A549 (cell line): Measurements from ENCODE around the gene TEX51. TPM values are rescaled to one million over a fixed set of nuclear protein-coding genes. Genes with fewer than 3 reads are reported as not detected.

ENCODE experiments used
- ATAC-seq, 2 experiments: fragments of 200-7000 bp in 1 of 2; fragments of >200 bp in 1 of 2; cut with Nextera tagmentation in 1 of 2; cut with Tn5 transposase in 1 of 2; 3 replicates each; pipeline versions ENCODE4 v1.8.0 to v1.9.1; 2018 to 2020; ENCODE audit warnings: mild to moderate bottlenecking in 1 of 2, moderate library complexity in 1 of 2
- CTCF ChIA-PET: fragments of 300-600 bp; sonication (Branson Sonifier 250); formaldehyde crosslinking; extraction: SDS; loops from one replicate; lab custom pipeline; 2021; ENCODE audit warnings: antibody characterized with exemption, inconsistent platforms; lab: Yijun Ruan, JAX
- POLR2A ChIA-PET: fragments of 350-600 bp; formaldehyde crosslinking; extraction: SDS; loops from one replicate; lab custom pipeline; 2021; ENCODE audit warnings: antibody characterized with exemption, inconsistent platforms; lab: Yijun Ruan, JAX
- DNase-seq, 2 experiments: peaks; one replicate each; pipeline versions ENCODE4 v3.0.0 to v3.0.0-alpha.2; 2011 to 2016; ENCODE audit warnings: low read depth in 1 of 2, low spot score in 1 of 2
- FAIRE-seq: peaks from 2 replicates; lab custom pipeline; 2011; peaks lifted over from hg19 to GRCh38; lab: Jason Lieb, UNC
- H3K27ac ChIP-seq, 2 experiments: fragments of >200 bp; sonication (Bioruptor Twin); formaldehyde crosslinking; 3 replicates each; pipeline ENCODE4 v1.5.1; 2016 to 2017
- H3K4me1 ChIP-seq: fragments of >200 bp; sonication (Bioruptor Twin); formaldehyde crosslinking; 3 replicates; pipeline ENCODE4 v1.6.1; 2016
- H3K4me2 ChIP-seq: fragments of >200 bp; sonication (Bioruptor Twin); formaldehyde crosslinking; 3 replicates; pipeline ENCODE4 v1.6.1; 2016
- H3K4me3 ChIP-seq: fragments of >200 bp; sonication (Bioruptor Twin); formaldehyde crosslinking; 3 replicates; pipeline ENCODE4 v1.5.1; 2016
- H3K9me3 ChIP-seq: fragments of >200 bp; sonication (Bioruptor Twin); formaldehyde crosslinking; 3 replicates; pipeline ENCODE4 v1.6.1; 2016
- E2F6 ChIP-seq: IDR thresholded peaks from 2 replicates; pipeline ENCODE4 v1.6.1; 2012; ENCODE audit warnings: low read depth, borderline replicate concordance
- EHF ChIP-seq: fragments of 250-450 bp; sonication (Bioruptor Pico); IDR thresholded peaks from 2 replicates; pipeline ENCODE4 v1.5.0; 2020; ENCODE audit warnings: mild to moderate bottlenecking
- ESRRA ChIP-seq: fragments of 150-350 bp; IDR thresholded peaks from 2 replicates; pipeline ENCODE4 v1.6.1; 2014; ENCODE audit warnings: mild to moderate bottlenecking, low read length, borderline replicate concordance
- HOXA7 ChIP-seq: fragments of 250-450 bp; sonication (Bioruptor Pico); IDR thresholded peaks from 2 replicates; pipeline ENCODE4 v1.5.0; 2020; ENCODE audit warnings: mild to moderate bottlenecking, moderate library complexity
- KDM1A ChIP-seq: fragments of 200-600 bp; sonication (generic); IDR thresholded peaks from 2 replicates; pipeline ENCODE4 v1.6.1; 2016; ENCODE audit warnings: low read depth, mild to moderate bottlenecking
- KDM5A ChIP-seq: fragments of 200-600 bp; sonication (generic); IDR thresholded peaks from 2 replicates; pipeline ENCODE4 v1.6.1; 2016; ENCODE audit warnings: antibody characterized with exemption, mild to moderate bottlenecking
- MAZ ChIP-seq: fragments of 150-350 bp; IDR thresholded peaks from 2 replicates; pipeline ENCODE4 v1.6.1; 2014; ENCODE audit warnings: antibody characterized with exemption, low read depth, low read length, borderline replicate concordance
- MYC ChIP-seq: IDR thresholded peaks from 2 replicates; pipeline ENCODE4 v1.6.1; 2012; ENCODE audit warnings: mild to moderate bottlenecking, inconsistent platforms, low read length, improper control_type of control experiment, borderline replicate concordance
- NFE2L2 ChIP-seq: fragments of 150-350 bp; conservative IDR thresholded peaks from 2 replicates; pipeline ENCODE4 v1.6.1; 2014; ENCODE audit warnings: low read length
- PHF8 ChIP-seq: fragments of 200-600 bp; sonication (generic); IDR thresholded peaks from 2 replicates; pipeline ENCODE4 v1.6.1; 2016; ENCODE audit warnings: low read depth, mild to moderate bottlenecking, antibody characterized with exemption, moderate library complexity, borderline replicate concordance
- POLR2AphosphoS2 ChIP-seq: conservative IDR thresholded peaks from 2 replicates; pipeline ENCODE4 v1.6.1; 2012; ENCODE audit warnings: low read length, improper control_type of control experiment, inconsistent platforms
- RCOR1 ChIP-seq: fragments of 150-350 bp; IDR thresholded peaks from 2 replicates; pipeline ENCODE4 v1.6.1; 2014; ENCODE audit warnings: antibody characterized with exemption, low read length, low read depth
- REST ChIP-seq: fragments of 200-600 bp; sonication (generic); IDR thresholded peaks from 2 replicates; pipeline ENCODE4 v1.6.1; 2016; ENCODE audit warnings: antibody characterized with exemption, mild to moderate bottlenecking, moderate library complexity
- RFX5 ChIP-seq: fragments of 450-650 bp; IDR thresholded peaks from 2 replicates; pipeline ENCODE4 v1.7.1; 2014; ENCODE audit warnings: antibody characterized with exemption, mild to moderate bottlenecking, moderate library complexity
- RNF2 ChIP-seq: fragments of 200-600 bp; sonication (generic); IDR thresholded peaks from 2 replicates; pipeline ENCODE4 v1.6.1; 2016; ENCODE audit warnings: low read depth, mild to moderate bottlenecking, antibody characterized with exemption, moderate library complexity, borderline replicate concordance
- SREBF2 ChIP-seq: fragments of 450-650 bp; IDR thresholded peaks from 2 replicates; pipeline ENCODE4 v1.6.1; 2014; ENCODE audit warnings: mild to moderate bottlenecking, moderate library complexity
- USF2 ChIP-seq: fragments of 450-650 bp; IDR thresholded peaks from 2 replicates; pipeline ENCODE4 v1.6.1; 2014; ENCODE audit warnings: antibody characterized with exemption
- ZC3H11A ChIP-seq: fragments of 450-650 bp; IDR thresholded peaks from 2 replicates; pipeline ENCODE4 v1.6.1; 2014; ENCODE audit warnings: antibody characterized with exemption, mild to moderate bottlenecking
- ZFP36 ChIP-seq: fragments of 450-650 bp; IDR thresholded peaks from 2 replicates; pipeline ENCODE4 v1.6.1; 2014; ENCODE audit warnings: borderline replicate concordance; ENCODE audit not compliant: partially characterized antibody
- ZNF302 ChIP-seq: fragments of 250-450 bp; sonication (Bioruptor Pico); IDR thresholded peaks from 2 replicates; pipeline ENCODE4 v1.9.0; 2021; ENCODE audit warnings: inconsistent platforms, mild to moderate bottlenecking, moderate library complexity
- WGBS: methylation state at CpG from one replicate; pipeline ENCODE4 v1.1.6; 2017; ENCODE audit errors: missing lambda C conversion rate; 5-methylcytosine and 5-hydroxymethylcytosine counted together
- polyA plus RNA-seq, 4 experiments: library from polyadenylated mRNA; depleted of rRNA in 3 of 4; stranded (reverse); fragments of >200 nt; fragmentation: RNase III in 1 of 4; extraction: RNeasy Plus Mini Kit Qiagen cat#74134 plus additional on column Dnase treatment in 1 of 4; gene quantifications; 2 replicates in 3 of 4; 3 replicates in 1 of 4; pipeline ENCODE4 v1.2.3, GENCODE V29; 2011 to 2017

TEX51 gene
- polyA plus RNA-seq, 2 of the 4 experiments (the other 2 are of a cell fraction), result not detected

- ATAC-seq (no peak), FAIRE-seq (no peak), DNase-seq (no peak)
- Histone ChIP-seq H3K9me3 (peaks cover 10% of the 10 kb centered on the region; the same call in 1 of the 3 replicates), H3K4me1 (no peaks in the 10 kb centered on the region), H3K4me3 (no peak overlapping the region), H3K27ac (no peak overlapping the region), H3K4me2 (no peak overlapping the region)
- ChIA-PET POLR2A (no interaction called here), CTCF (interaction anchor here (0.8 kb wide), 1 partner anchor 12 kb away, joined by 3 read pairs; no protein-coding TSS in a partner anchor)
- TF ChIP-seq KDM1A (no peak), RFX5 (no peak), ZNF302 (CRISPR knock-in tag) (no peak), MYC (no peak), KDM5A (no peak), ZC3H11A (no peak), RNF2 (no peak), USF2 (no peak), POLR2AphosphoS2 (no peak), HOXA7 (CRISPR knock-in tag) (no peak)
- 20% methylated on average over 5 of the region's 5 CpGs for WGBS
Observed at GRCh38 chr2:126905991-126906390, 7.3 kb downstream of the TEX51 start.

GRCh38 chr2:126906781-126907180 is 8.1 kb downstream of the TEX51 start:
- no peak overlapping the region for H3K4me3 ChIP-seq
- ATAC-seq, result peak in 1 of 2 experiments; percentile 29; a peak in 2 of 6 replicates
- DNase-seq, result no peak
- TF ChIP-seq NFE2L2 (no peak), PHF8 (no peak), ZNF302 (CRISPR knock-in tag) (no peak), REST (no peak), POLR2AphosphoS2 (no peak), RCOR1 (no peak), ESRRA (no peak)
- no peak overlapping the region for H3K27ac ChIP-seq
- no peak for FAIRE-seq
- WGBS, result 0% methylated on average over 5 of the region's 6 CpGs
- peaks cover 10% of the 10 kb centered on the region; the same call in 1 of the 3 replicates for H3K9me3 ChIP-seq
- no peak overlapping the region for H3K4me2 ChIP-seq
- no peaks in the 10 kb centered on the region for H3K4me1 ChIP-seq
- CTCF ChIA-PET, result interaction anchor here (0.8 to 1.8 kb wide), 2 partner anchors 12 to 20 kb away, joined by 3 to 4 read pairs; no protein-coding TSS in a partner anchor
- POLR2A ChIA-PET, result no interaction called here

- TF ChIP-seq RFX5, result no peak
- no peak for TF ChIP-seq SREBF2
- no peak for TF ChIP-seq ZFP36
- TF ChIP-seq E2F6, result no peak
- TF ChIP-seq ZNF302 (CRISPR knock-in tag), result no peak
- TF ChIP-seq MAZ, result no peak
- no peak for TF ChIP-seq EHF
- DNase-seq, result no peak
- no peak for FAIRE-seq
- ChIA-PET POLR2A (no interaction called here), CTCF (interaction anchor here (1.8 kb wide), 1 partner anchor 21 kb away, joined by 4 read pairs; no protein-coding TSS in a partner anchor)
- no peak; a peak in 1 of 6 replicates for ATAC-seq
- no peak overlapping the region for H3K4me2 ChIP-seq
- H3K4me1 ChIP-seq, result no peaks in the 10 kb centered on the region
- H3K27ac ChIP-seq, result no peak overlapping the region
- no peak overlapping the region for H3K4me3 ChIP-seq
- 14% methylated on average over 12 of the region's 12 CpGs for WGBS
- H3K9me3 ChIP-seq, result peaks cover 10% of the 10 kb centered on the region; the same call in 1 of the 3 replicates
Observed at GRCh38 chr2:126907671-126908070, 9.0 kb downstream of the TEX51 start.
